ENCODE results near the gene EIF2B2.

EIF2B2 gene

GRCh38 chr14:75046275-75046674 is 43.6 kb downstream of the EIF2B2 start:
- DNase-seq: no peak

DNA sequence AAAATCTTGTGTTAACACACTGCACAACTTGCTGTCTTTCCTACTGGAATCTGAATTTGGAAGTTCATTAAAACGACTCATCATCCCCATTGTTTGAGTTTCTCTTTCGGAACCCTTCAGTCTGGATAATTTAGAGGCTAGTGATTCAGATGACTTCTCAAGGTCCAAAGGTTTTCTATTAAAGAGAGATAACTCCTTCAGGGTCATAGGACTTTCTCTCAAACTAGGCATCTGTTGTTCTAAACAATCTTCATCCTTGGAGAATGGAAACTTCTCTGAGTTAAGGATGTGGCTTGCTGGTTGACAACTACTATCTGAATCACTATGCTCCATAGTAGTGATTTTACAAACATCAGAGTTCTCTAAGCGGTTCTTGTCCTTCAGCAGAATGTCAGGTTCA is 44.2 kb downstream of the EIF2B2 start:
- DNase-seq: no peak

- DNase-seq: no peak
Observed at GRCh38 chr14:75047506-75047905, 44.8 kb downstream of the EIF2B2 start.

- no peak for DNase-seq
Observed at GRCh38 chr14:75048101-75048500, 45.4 kb downstream of the EIF2B2 start.

GRCh38 chr14:75049136-75049535 is 46.4 kb downstream of the EIF2B2 start:
- no peak for DNase-seq

- DNase-seq: no peak
Observed at GRCh38 chr14:75049731-75050201, 47.0 kb downstream of the EIF2B2 start.

- DNase-seq: peak; percentile 82
Observed at GRCh38 chr14:75050852-75051555, 48.3 kb downstream of the EIF2B2 start, which contains the start of gene MLH3. TSS of gene MLH3 (minus strand) at chr14:75051467. CDS start at chr14:75049655, 1,812 bp downstream.

- DNase-seq: no peak
Observed at GRCh38 chr14:75051556-75051899, 48.8 kb downstream of the EIF2B2 start.

- no peak for DNase-seq
Observed at GRCh38 chr14:75053396-75054291, 50.9 kb downstream of the EIF2B2 start.

GRCh38 chr14:75054421-75054820 is 51.7 kb downstream of the EIF2B2 start:
- DNase-seq: no peak

GRCh38 chr14:75059642-75060041 is 56.9 kb downstream of the EIF2B2 start:
- no peak for DNase-seq

GRCh38 chr14:75060420-75060819 is 57.7 kb downstream of the EIF2B2 start:
- DNase-seq: no peak

Data from CD4-positive, alpha-beta T cell treated with Interleukin-4 for 1 hour (primary cell).